AG04449 (cell line): ENCODE results near the gene PRR19.

Experiments
- CTCF ChIA-PET: fragments of 350-600 bp; formaldehyde crosslinking; extraction: SDS; loops from one replicate; lab custom pipeline; 2021; ENCODE audit warnings: antibody characterized with exemption; lab: Yijun Ruan, JAX
- POLR2A ChIA-PET: fragments of 400-600, 350-600 bp; formaldehyde crosslinking; extraction: SDS; loops from one replicate; lab custom pipeline; 2020; ENCODE audit warnings: antibody characterized with exemption, inconsistent platforms; lab: Yijun Ruan, JAX
- DNase-seq: peaks from one replicate; pipeline ENCODE4 v3.0.0-alpha.2; 2010; ENCODE audit warnings: low read depth, low spot score
- H3K4me3 ChIP-seq: 2 replicates; pipeline ENCODE4 v1.5.1; 2011; ENCODE audit warnings: low read depth, mild to moderate bottlenecking, control low read depth, low read length
- TF ChIP-seq, protein P1 (sequence below): IDR thresholded peaks from one replicate; pipeline ENCODE4 v1.5.1; 2011; ENCODE audit warnings: mild to moderate bottlenecking, moderate library complexity, low read length, control low read depth, inconsistent platforms; ENCODE audit not compliant: insufficient read depth; ENCODE audit errors: missing control alignments

PRR19 gene

DNA sequence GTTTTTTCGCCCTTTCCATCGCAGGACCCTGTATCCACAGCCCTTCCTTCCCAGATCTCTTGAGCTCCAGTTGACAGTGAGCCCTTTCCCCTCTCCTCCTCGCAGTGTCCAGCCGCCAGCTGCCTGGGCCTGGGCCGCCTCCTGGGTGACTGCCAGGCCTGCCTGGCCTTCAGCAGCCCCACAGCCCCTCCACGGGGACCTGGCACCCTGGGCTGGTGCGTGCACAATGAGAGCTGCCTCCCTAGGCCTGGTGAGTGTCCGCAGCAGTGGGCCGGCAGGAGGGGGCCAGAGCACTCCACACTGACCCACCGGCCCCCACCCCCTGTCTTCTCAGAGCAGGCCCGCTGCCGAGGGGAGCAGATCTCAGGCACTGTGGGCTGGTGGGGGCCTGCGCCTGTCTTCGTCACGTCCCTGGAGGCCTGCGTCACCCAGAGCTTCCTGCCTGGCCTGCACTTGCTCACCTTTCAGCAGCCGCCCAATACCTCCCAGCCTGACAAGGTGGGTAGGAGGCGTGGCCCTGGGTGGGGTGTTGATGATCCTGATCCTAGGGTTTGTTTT, 42.5 kb downstream of the PRR19 start:
- DNase-seq, result no peak
- no peak overlapping the region for H3K4me3 ChIP-seq
- ChIA-PET POLR2A (no interaction called here), CTCF (interaction anchor here (1.1 kb wide), 1 partner anchor 185 kb away, joined by 3 read pairs; no protein-coding TSS in a partner anchor)
- TF ChIP-seq, protein P1, sequence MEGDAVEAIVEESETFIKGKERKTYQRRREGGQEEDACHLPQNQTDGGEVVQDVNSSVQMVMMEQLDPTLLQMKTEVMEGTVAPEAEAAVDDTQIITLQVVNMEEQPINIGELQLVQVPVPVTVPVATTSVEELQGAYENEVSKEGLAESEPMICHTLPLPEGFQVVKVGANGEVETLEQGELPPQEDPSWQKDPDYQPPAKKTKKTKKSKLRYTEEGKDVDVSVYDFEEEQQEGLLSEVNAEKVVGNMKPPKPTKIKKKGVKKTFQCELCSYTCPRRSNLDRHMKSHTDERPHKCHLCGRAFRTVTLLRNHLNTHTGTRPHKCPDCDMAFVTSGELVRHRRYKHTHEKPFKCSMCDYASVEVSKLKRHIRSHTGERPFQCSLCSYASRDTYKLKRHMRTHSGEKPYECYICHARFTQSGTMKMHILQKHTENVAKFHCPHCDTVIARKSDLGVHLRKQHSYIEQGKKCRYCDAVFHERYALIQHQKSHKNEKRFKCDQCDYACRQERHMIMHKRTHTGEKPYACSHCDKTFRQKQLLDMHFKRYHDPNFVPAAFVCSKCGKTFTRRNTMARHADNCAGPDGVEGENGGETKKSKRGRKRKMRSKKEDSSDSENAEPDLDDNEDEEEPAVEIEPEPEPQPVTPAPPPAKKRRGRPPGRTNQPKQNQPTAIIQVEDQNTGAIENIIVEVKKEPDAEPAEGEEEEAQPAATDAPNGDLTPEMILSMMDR, result no peak

DNA sequence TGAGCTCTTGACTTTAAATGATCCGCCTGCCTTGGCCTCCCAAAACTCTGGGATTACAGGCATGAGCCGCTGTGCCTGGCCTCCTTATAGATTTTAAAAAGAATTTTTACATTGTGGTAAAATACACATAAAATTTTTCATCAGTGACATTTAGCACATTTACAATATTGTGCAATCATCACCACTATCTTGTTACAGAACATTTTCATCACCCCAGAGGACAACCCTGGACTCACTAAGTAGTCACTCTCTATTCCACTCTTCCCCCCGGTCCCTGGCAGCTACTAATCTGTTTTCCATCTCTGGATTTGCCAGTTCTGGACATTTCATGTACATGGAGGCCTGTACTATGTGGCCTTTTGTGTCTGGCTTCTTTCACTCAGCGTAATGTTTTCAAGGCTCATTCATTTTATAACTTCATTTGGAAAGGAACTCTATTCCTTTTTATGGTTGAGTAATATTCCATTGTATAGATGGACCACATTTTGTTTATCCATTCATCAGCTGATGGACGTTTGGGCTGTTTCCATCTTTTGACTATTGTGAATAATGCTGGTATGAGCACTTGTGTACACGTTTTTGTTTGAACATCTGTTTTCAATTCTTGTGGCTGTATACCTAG, 43.4 kb downstream of the PRR19 start:
- no peak overlapping the region for H3K4me3 ChIP-seq
- ChIA-PET CTCF (interaction anchor here (1.1 kb wide), 1 partner anchor 184 kb away, joined by 3 read pairs; no protein-coding TSS in a partner anchor), POLR2A (no interaction called here)
- no peak for DNase-seq
- TF ChIP-seq, protein P1, result no peak

DNA sequence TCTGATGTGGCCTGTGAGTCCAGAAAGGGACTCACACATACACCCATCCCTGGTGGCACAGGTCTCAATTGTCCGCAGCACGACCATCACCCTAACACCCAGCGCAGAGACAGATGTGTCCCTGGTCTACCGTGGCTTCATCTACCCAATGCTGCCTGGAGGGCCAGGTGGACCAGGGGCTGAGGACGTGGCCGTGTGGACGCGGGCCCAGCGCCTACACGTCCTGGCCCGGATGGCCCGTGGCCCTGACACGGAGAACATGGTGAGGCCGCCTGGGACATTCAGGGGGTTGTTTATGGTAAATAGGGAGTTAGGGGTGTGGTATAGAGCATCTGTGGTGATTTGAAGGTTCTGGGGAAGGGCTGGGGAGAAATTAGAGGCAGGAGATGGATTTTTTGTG, 46.3 kb downstream of the PRR19 start:
- TF ChIP-seq, protein P1, result no peak
- ChIA-PET CTCF (interaction anchor here (1.9 kb wide), 1 partner anchor 53 kb away, joined by 6 read pairs; no protein-coding TSS in a partner anchor), POLR2A (no interaction called here)
- H3K4me3 ChIP-seq, result no peak overlapping the region
- no peak for DNase-seq

DNA sequence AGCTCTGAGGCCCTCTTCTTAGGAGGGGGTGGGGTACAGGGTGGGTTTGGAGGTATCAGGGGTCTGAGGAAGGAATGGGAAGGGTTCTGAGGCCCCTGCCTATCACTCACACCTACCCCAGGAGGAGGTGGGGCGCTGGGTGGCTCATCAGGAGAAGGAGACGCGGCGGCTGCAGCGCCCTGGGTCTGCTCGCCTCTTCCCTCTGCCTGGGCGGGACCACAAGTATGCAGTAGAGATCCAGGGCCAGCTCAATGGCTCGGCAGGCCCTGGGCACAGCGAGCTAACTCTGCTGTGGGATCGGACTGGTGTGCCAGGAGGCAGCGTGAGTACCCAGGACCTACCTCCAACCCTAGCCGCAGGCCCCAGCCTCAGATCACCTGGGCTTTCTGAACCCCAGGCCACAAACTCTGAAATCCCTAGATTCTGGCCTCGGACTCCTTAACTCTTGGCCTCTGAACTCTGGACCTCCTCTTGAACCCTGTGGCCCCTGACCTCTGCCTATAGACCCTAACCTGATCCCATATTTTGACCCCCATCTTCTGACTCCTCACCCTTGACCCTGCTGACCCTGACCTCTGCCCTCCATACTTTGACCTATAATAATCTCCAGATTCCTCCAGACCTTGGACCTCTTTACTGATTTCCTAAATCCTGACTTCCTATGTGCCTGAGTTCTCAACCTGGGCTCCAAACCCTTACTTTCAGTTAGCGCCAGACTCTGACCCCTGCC, 47.6 kb downstream of the PRR19 start:
- TF ChIP-seq, protein P1, result no peak
- ChIA-PET CTCF (no interaction called here), POLR2A (interaction anchor here (0.6 to 1.2 kb wide), 2 partner anchors 31 to 120 kb away, joined by 3 to 5 read pairs; no protein-coding TSS in a partner anchor)
- H3K4me3 ChIP-seq, result no peak overlapping the region
- no peak for DNase-seq

DNA sequence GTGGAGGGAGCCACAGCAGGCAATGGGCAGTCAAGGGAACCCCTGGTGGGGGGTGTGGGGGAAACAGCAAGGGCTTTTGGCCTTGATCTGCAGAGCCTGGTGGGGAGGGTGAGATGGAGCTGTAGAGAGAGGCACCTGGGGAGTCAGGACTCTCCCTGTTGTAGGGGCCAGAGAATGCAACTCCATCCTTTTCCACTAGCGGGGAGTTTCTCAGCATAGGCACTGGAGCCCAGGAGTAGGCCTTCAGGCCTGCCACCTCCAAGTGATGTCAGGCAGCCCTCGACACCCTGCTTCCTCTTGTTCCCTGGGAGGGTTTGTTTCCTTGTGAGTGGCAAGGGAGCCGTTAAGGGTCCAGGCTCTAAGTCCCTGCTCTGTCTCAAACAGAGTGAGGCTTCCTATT, 48.5 kb downstream of the PRR19 start:
- POLR2A ChIA-PET, result no interaction called here
- TF ChIP-seq, protein P1, result no peak
- DNase-seq, result no peak
- H3K4me3 ChIP-seq, result no peak overlapping the region
- CTCF ChIA-PET, result no interaction called here
